ENCODE results near the gene GPD1L.
A peak's percentile ranks its signal among the peaks of the same experiment; 100 is the strongest.
"Not testable (repeated sequence)": the region's sequence is repeated elsewhere in the genome, so short reads cannot be mapped to it uniquely, and the experiment has no call there.

The GPD1L gene

DNA sequence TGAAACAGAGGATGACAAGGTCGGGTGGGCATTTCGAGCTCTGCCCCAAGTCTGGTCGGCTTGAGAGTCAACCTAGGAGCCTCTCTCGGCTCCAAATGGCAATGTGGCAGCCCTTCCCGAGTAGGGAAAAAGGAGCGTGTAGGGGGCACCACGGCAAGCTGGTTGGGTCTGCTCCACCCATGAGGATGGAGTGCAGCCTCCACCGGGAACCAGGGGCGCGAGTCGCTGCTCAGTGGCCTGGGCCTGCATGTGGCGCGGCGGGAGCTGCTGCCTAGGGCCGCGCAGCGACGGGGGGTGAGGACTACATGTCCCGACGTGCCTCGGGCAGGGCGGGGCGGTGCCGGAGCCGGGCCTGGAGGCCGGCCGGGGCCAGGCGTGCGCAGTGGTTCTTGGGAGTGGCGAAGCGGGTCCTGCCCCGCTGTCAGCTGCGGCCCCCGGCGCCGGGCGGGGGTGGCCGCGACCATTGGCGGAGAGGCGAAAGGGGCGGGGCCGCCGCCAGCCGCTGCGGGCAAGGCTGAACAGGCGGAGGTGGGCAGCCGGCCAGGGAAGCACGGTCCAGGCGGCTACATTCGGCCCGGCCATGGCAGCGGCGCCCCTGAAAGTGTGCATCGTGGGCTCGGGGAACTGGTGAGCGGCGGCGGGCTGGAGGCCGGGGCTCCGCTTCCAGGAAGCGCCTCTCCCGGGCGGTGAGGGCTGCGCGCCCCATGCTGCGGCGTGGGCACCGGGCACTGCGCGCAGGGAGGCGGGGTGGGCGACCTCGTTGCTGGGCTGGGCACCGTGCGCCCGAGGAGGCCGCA lies at the start of gene GPD1L:
Gene GPD1L, plus strand, starts transcription at position 489 of the 797 bp plus-strand sequence. Its CDS starts 92 bp downstream, at position 581.
- DNase-seq = peak; percentile 77

DNA sequence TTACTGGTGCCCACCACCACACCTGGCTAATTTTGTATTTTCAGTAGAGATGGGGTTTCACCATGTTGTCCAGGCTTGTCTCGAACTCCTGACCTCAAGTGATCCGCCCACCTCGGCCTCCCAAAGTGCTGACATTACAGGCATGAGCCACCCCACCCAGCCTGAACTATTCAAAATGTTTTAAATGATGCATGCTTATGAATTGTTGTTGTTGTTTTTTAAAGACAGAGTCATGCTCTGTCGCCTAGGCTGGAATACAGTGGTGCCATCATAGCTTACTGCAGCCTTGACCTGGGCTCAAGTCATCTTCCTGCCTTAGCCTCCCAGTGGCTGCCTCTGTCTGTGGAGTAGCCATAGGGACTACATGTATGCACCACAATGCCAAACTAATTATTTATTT lies 48.0 kb upstream of the GPD1L start:
- DNase-seq = not testable (repeated sequence)

DNA sequence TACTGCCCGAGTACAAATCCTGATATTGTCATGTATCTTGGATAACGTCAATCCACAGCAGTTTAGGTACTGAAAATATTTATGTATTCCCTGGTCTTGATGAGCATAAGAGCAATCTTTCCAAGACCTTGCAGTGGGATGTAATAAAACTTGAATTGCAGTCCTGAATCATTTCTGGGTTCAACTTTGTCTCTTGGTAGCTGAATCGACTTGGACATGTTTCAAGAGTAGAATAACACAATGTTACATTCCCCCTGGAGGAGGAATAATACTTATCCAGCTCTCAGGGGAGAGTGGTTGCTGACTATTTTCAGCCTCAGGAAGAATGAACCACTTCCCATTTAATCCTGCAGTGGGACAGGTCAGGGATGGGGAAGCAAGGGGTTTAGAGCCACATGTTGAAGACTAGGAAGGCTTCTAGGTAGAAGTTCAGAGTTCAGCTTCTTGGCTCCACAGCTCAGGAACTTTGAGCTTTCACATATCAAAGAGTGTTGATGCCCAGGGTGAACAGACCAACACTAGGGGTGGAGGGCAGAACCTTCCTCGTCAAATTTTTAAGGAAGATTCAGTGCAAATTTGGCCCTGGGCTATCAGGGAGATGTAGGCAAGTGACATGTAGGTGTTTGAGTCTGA lies 43.4 kb upstream of the GPD1L start:
- DNase-seq = no peak

DNA sequence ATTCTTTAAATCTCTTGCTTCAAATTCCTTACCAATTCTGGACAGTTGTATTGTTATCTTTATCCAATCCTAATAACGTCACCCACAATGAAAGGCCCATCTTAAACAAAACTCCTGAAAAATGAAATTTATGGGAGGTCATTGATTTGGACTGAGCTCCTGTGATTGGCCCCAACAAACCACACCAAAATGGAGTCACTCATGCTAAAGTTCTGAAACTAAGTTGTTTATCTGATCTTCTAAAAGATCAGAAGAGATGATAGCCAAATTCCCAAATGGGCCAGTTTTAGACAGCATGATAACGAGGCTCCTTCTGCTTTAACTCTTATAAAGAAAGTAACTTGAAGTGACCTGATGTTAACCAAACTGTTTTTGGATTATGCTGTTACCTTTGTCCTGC lies 39.7 kb upstream of the GPD1L start:
- no peak for DNase-seq

DNA sequence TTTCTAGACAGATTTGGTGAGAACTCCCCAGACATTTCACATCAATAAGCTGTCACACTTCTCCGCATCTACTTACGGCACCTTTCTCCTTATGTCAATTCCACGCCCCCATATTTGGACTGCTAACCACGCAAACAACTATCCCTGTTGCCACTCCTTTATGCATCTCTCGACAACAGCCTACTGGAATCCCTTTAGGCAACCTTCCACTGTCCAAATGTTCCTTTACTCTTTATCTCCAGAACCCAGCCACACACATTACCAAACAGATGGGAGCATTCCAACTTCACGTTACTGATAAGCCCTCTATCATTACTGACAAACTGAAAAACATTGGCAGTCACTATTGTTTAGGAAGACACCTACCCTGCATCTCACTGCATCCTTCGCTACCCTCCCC lies 32.2 kb upstream of the GPD1L start:
- not testable (repeated sequence) for DNase-seq

DNA sequence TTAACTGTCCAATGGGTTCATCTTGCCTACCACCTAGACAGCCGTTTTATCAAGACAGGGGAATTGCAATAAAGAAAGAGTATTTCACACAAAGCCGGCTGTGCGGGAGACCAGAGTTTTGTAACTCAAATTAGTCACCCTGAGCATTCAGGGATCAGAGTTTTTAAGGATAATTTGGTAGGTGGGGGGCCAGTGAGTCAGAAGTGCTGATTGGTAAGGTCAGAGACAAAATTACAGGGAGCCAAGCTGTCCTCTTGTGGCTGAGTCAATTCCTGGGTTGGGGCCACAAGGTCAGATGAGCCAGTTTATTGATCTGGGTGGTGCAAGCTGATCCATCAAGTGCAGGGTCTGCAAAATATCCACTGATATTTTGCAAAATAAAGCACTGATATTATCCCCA lies 29.9 kb upstream of the GPD1L start:
- no peak for DNase-seq

DNA sequence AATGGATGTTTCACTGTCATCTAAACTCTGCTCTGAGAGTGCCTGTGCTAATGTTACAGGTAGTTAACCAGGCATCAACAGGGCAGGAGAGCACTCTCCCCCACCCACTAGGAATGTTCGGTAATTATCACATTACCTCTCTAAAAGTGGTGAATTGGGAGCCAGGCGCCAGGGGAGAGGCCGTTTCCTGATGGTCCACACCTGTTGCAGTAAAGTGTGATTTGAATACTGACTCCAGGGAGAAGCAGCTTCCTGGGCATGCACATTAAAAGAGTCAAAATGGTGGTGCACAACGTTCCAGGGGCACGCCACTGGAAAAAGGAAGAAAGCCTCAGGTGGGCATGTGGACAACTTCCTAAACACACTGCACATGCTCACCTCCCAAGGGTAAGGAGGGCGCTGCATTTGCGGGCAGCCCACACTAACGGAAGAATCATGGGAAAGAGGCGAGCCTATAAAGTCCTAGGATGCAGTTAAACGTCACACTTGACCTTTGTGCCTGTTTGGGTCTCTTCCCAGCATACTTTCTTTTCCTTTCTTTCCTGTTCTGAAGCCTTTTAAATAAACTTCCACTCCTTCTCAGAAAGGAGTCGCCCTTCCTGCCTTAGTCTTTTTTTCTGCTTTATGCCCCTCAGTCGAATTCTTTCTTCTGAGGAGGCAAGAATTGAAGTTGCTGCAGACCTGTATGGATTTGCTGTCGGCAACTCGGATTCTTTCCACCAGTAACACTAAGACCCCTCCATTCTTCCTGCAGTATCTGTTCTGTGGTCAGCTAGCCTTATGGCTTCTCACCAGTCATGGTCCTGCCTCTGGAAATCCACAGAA lies 28.9 kb upstream of the GPD1L start:
- no peak for DNase-seq

DNA sequence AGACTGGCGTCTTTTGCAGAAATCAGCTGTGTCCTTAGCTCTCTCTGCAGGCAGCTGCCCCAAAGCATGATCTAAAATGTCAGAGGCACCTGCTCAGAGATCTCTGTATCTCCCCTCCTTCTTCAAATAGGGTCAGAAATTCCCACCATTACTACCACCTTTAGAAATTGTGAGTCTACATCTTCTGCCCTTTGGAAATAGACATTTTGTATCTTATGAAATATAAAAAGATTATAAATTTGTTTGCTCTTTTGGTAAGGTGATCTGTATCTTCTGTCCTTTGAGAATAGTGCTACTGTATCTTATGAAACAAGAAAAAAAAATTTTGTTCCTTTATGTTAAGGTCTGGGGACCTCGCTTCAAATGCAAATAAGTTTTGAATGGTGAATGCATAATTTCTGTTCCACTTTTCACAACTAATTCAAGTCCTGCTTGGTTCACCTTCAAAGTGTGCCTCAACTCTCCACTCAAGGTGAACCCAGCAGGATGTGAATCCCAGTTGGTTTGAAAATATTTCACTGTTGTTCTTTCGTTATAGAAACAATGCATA lies 28.3 kb upstream of the GPD1L start:
- no peak for DNase-seq

DNA sequence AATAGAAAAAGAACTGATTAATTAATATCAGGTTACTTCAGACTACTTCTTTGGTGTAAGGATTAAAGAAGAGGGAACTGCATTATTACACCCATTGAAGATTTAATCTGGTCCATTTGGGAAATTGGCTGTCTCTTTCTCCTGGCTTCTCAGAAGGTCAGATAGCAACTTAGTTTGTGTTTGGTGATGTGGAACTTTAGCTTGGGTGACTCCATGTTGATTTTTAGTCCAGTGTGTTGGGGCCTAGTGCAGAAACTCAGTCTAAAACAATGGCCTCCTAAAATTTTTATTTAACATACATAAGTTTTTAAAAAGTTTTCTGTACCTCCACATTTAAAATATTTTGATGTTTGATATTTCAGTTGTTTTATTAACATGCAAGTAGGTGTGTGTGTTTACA lies 27.6 kb upstream of the GPD1L start:
- DNase-seq = no peak

DNA sequence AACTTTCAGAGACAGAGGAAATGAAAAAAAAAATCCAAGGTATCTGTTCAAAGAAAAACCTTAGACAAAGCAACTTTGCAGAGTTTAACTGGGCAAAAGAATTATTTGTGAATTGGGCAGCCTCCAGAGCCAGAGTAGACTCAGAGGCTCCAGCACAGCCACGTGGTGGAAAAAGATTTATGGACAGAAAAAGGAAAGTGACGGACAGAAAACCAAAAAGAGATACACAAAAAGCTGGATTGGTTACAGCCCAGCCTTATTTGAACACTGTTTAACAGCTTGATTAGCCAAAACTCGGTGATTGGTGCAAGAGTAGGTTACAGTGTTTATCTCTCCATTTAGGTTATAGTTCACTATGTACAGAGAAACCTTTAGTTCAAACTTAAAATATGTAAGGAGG lies 23.7 kb upstream of the GPD1L start:
- peak; percentile 16 for DNase-seq

DNA sequence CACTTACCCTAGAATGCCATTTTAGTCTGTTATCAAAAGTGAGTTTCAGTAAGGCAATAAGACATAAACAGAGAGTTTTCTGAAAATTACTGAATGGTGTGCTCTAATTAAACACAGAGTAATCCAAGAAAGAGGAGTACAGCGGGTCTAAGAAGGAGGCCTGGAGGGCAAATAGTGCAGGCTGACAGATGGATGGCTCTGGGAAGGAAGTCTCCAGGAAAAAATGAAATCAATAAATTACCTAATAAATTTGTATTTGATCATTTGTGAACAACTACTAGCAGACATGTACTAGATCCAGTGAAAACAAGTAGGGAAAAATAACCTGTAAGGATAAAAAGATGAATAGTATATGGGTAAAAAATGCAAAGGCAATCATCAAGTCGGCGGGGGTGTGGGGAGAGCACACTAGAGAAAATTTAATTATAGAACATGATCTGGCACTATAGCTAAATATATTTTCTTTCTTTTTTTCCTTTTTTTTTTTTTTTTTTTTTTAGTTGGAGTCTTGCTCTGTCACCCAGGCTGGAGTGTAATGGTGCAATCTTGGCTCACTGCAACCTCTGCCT lies 22.6 kb upstream of the GPD1L start:
- DNase-seq = no peak

DNA sequence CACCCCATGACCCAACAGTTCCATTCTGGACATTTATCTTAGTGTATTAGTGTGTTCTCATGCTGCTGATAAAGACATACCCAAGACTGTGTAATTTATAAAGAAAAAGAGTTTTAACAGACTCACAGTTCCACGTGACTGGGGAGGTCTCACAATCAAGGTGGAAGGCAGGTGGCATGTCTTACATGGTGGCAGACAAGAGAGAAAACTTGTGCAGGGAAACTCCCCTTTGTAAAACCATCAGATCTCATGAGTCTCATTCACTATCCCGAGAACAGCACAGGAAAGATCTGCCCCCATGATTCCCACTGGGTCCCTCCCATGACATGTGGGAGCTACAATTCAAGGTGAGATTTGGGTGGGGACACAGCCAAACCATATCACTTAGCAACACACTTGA lies 21.6 kb upstream of the GPD1L start:
- no peak for DNase-seq

DNA sequence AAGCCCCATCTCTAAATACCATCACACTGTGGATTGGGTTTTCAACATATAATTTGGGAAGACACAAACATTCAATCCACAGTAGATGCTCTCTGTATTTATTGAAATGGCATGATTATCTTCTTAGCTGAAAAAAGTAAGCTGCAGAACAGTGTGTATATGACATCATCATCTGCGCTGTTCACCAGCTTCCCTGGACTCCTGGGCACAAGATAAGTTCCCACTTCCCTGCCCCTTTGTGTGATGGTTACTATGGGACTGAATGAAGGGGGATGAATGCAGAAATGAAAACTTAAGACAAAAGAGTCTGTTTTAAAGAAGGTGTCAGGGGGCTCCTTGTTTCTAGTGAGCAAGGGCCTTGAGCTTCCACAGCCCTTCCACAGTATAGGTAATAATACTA lies 20.0 kb upstream of the GPD1L start:
- DNase-seq = no peak

DNA sequence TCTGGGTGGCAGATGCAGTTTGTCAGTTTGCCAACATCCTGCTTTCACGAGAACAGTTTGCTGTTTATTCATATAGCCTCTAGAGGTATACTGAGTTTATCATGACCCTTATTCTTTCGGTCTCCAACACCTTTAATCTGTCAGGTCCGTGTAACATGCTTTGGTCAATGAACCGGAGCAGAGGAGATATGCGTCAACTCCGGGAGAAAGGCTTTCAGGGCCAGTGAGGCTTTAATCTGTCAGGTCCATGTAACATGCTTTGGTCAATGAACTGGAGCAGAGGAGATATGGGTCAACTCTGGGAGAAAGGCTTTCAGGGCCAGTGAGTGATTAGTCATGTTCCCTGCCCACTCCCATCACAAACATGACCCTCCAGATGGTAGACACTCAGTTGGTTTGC lies 16.9 kb upstream of the GPD1L start:
- no peak for DNase-seq

DNA sequence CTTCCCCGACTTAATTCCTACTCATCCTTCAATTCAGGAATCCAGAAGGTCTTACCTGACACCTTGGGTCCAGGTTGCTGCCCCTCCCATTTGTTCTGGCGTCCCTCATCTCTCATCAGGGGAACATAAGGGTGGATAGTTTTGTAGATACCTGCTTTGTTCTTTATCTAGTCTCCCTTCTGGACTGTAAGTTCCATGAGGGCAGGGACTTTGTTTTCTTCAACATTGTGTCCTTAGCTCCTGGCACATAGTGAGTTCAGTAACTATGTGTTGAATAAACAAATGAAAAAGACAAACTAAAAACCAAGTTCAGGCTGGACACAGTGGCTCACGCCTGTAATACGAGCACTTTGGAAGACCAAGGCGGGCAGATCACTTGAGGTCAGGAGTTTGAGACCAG lies 13.2 kb upstream of the GPD1L start:
- DNase-seq = no peak

DNA sequence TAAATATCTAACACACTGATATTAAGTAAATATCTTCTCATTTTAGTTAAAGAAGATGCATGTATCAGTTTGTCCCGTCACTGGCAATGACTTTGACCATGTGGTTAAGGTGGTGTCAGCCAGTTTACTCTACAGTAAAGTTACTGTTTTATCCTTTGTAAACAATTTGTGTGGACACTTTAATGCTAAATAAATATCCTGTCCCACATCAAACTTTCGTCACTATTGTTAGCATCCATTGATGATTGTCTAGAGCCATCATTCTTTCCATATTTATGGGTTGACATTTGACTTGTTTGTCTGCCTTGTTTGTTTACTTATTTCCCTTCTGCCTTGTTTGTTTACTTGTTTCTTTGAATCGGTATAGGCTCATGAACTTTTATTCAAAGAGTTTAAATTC lies 11.0 kb upstream of the GPD1L start:
- DNase-seq = no peak

DNA sequence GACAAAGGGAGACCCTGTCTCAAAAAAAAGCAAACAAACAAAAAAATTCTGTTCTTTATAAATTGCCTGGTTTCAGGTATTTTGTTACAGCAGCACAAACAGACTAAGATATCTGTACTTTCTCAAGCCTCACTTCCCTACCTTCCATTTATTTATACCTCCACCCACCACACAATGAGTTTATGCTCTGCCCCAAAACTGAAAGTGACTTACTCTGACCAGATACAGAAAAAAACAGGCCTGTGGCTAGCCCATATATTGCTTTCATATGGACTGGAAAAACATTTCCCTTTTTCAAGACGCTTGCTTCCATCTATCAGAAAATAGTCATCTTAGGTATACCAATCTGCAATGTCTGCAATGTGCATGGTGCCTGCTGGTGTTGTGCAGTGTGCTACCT lies 8.7 kb upstream of the GPD1L start:
- no peak for DNase-seq

DNA sequence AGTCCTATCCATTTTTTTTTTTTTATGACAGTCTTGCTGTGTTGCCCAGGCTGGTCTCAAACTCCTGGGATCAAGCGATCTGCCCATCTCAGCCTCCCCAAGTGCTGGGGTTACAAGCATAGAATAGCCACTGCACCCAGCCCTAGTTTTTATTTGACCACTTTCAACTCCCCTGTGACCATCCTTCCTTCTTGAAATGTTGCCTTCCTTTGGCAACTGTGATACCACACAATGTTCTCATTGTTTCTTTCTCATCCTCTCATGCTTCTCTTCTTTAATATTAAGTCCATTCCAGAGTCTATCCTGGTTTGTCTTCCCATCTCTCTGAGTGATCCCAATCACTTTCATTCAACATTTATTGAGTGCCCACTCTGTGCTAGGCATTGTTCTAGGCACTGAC lies 7.9 kb upstream of the GPD1L start:
- no peak for DNase-seq

DNA sequence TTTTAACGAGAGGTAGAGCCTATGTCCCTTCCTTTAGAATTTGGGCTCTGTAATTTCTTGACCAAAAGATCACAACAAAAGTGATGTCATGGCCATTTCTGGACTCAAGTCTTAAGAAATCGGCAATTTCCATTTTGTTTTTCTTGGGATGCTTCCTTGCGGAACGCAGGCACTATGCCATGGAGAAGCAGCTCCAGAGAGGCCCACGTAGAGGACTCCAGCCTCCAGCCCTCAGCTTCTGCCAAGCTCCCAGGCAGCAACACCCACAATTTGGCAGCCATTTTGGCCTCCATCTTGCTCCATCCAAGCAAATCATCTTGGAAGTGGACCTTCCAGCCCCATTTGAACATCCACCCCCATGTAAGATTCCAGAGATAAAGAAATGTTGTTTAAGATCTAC lies 6.0 kb upstream of the GPD1L start:
- DNase-seq = no peak

DNA sequence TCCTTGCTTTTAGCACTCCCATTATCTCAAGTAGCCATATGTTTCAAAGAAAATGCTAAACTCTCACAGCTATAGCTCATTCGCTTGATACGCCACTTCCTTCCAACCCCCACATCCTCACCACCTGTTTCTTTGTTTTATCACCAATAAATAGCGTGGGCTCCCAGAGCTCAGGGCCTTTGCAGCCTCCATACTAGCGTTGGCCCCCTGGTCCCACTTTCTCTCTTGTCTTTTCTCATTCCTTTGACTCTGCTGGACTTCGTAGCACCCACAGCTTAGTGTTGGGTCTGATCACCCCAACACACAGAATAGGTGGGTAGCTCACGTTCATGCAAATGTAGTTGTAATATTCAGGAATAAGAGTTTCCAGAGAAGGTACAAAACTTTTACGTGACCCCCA lies 4.1 kb upstream of the GPD1L start:
- no peak for DNase-seq

DNA sequence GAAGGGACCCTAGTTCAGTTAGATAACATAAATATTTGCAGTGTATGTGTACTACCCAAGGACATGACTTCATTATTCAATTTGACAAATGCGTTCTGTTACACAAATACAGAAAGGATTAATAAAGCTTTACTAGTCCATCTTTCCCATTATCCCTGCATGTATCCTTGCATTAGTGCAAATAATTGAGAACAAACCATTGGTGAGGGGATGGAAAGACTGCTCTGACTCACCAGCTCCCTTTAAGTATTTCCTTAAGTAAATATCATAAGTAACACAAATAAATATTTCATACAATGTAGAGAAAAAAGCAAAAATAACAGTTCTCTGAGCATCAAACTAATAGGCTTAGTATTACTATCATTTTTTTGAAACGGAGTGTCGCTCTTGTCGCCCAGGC lies 1.9 kb upstream of the GPD1L start:
- DNase-seq = no peak

DNA sequence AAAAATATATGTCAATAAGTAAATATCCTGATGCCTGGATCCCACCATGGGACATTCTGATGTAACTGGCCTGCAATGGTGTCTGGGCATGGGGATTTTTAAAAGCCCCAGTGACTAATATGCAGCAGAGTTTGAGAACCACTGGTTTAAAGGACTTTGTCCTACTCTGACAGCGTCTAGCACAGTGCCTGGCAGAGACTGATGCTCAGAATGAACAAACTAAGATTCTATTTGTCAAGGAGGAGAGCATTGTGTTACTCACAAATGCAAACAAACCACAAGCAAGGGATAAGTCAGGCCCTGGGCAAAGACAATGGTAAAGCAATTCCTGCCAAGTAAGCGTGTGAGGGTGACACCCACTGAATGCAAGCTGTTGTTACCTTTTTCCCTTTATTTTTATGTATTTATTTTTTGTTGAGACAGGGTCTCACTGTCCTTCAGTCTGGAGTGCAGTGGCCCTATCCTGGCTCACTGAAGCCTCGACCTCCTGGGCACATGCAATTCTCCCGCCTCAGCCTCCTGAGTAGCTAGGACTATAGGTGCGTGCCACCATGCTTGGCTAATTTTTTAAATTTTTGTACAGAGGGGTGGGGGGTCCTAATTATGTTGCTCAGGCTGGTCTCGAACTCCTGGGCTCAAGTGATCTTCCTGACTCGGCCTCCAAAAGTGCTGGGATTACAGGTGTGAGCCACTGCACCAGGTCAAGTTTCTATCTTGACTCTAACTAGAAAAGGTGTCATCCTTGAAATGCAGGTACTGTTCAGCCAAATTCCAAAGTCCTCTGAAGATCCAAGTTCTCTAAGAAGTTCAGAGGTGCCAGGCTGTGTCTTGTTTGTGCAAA lies 909 bp upstream of the GPD1L start:
- no peak for DNase-seq

All from NCI-H446 treated with DMSO at 0.1 percent for 48 hours (cell line).